ENCODE measurements around the gene OPA1. TPM values are rescaled to one million over a fixed set of nuclear protein-coding genes. Genes with fewer than 3 reads are reported as not detected.

Gene OPA1
- total RNA-seq, 4 donors from 2014 or later: 20.3 to 68.4 (median 39.7) TPM

GRCh38 chr3:193729088-193729465, 136.1 kb downstream of the OPA1 start:
- H3K4me3 ChIP-seq: no peak overlapping the region
- no peaks in the 10 kb centered on the region for H3K4me1 ChIP-seq
- no peak for TF ChIP-seq POLR2A (IDR thresholded peaks at IDR 0.05)
- TF ChIP-seq, protein P1, sequence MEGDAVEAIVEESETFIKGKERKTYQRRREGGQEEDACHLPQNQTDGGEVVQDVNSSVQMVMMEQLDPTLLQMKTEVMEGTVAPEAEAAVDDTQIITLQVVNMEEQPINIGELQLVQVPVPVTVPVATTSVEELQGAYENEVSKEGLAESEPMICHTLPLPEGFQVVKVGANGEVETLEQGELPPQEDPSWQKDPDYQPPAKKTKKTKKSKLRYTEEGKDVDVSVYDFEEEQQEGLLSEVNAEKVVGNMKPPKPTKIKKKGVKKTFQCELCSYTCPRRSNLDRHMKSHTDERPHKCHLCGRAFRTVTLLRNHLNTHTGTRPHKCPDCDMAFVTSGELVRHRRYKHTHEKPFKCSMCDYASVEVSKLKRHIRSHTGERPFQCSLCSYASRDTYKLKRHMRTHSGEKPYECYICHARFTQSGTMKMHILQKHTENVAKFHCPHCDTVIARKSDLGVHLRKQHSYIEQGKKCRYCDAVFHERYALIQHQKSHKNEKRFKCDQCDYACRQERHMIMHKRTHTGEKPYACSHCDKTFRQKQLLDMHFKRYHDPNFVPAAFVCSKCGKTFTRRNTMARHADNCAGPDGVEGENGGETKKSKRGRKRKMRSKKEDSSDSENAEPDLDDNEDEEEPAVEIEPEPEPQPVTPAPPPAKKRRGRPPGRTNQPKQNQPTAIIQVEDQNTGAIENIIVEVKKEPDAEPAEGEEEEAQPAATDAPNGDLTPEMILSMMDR (IDR thresholded peaks at IDR 0.05): no peak
- no peak overlapping the region for H3K27ac ChIP-seq
- H3K9me3 ChIP-seq: no peaks in the 10 kb centered on the region
- no peak for DNase-seq
- no peaks in the 10 kb centered on the region for H3K36me3 ChIP-seq
- H3K27me3 ChIP-seq: no peaks in the 10 kb centered on the region
- intact Hi-C loops (cut with DNase I; ENCODE audit: low total_unique reads): no loop called here

DNA sequence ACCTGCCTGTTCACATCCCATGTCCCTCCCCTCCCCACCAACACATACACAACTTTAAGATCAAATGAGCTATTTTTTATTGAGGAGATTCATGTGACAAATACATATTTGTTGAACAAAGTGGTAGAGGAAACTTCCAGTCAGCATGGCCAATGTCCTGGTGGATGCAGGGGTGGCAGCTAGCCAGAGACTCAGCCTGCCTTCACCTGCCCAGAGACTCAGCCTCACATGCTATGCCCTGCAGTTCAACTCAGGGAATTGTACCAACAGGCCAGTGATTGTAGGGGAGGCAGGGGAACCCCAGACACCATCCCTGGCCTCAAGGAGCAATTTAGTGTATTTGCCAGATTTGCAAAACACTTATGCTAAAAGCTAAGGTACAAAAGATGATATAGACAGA, 136.6 kb downstream of the OPA1 start:
- H3K27me3 ChIP-seq: no peaks in the 10 kb centered on the region
- TF ChIP-seq POLR2A (IDR thresholded peaks at IDR 0.05): no peak
- TF ChIP-seq, protein P1 (IDR thresholded peaks at IDR 0.05): no peak
- no peak overlapping the region for H3K4me3 ChIP-seq
- H3K9me3 ChIP-seq: no peaks in the 10 kb centered on the region
- no peaks in the 10 kb centered on the region for H3K4me1 ChIP-seq
- no peak for DNase-seq
- intact Hi-C loops (cut with DNase I; ENCODE audit: low total_unique reads): no loop called here
- no peaks in the 10 kb centered on the region for H3K36me3 ChIP-seq
- H3K27ac ChIP-seq: no peak overlapping the region

DNA sequence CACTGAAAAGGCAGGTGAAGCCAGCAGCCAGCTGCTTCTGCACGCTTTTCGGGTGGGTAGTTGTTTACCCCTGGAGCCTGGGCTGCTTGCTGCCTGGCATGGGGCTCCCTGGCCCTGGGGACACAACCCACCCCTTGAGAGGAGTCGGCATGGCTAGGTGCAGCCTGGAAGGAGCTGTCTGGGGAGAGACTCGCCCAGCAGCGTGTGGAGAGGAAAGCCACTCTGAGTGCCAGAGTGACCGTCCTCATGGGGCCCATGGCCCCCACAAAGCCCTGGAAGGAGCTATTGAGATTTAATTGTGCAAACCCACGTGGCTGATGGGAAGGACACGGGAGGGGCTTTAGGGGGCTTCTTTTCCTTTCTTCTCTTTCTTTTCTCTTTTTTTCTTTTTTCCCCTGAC, 137.5 kb downstream of the OPA1 start:
- Histone ChIP-seq H3K27me3 (no peaks in the 10 kb centered on the region), H3K4me1 (no peaks in the 10 kb centered on the region), H3K4me3 (no peak overlapping the region), H3K36me3 (no peaks in the 10 kb centered on the region), H3K27ac (no peak overlapping the region), H3K9me3 (no peaks in the 10 kb centered on the region)
- TF ChIP-seq, protein P1 (IDR thresholded peaks at IDR 0.05): no peak
- TF ChIP-seq POLR2A (IDR thresholded peaks at IDR 0.05): no peak
- intact Hi-C loops (cut with DNase I; ENCODE audit: low total_unique reads): no loop called here
- DNase-seq: no peak

DNA sequence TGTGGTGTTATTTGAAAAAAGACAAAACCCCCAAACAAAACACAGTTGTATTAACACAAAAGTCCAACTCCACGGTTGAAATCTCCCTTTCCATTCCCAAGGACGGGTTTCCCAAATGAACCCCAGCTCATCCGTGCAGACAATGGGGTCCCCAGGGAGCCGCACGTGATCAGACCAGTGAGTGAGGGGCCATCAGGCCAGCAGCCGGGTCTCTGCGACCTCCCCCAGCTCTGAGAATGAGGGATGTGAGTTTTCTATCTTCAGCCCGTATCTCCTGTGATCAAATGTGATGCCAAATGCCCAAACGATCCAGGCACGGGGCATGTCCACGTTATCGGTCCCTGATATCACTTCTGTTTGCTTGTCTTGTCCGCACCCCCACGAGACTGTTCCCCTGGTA, 138.0 kb downstream of the OPA1 start:
- H3K27me3 ChIP-seq: no peaks in the 10 kb centered on the region
- no peak overlapping the region for H3K27ac ChIP-seq
- H3K9me3 ChIP-seq: no peaks in the 10 kb centered on the region
- no peak overlapping the region for H3K4me3 ChIP-seq
- TF ChIP-seq, protein P1 (IDR thresholded peaks at IDR 0.05): no peak
- TF ChIP-seq POLR2A (IDR thresholded peaks at IDR 0.05): no peak
- no peaks in the 10 kb centered on the region for H3K4me1 ChIP-seq
- intact Hi-C loops (cut with DNase I; ENCODE audit: low total_unique reads): no loop called here
- H3K36me3 ChIP-seq: no peaks in the 10 kb centered on the region
- no peak for DNase-seq

- DNase-seq: no peak
- intact Hi-C loops (cut with DNase I; ENCODE audit: low total_unique reads): no loop called here
- Histone ChIP-seq H3K27me3 (no peaks in the 10 kb centered on the region), H3K27ac (no peak overlapping the region), H3K36me3 (no peaks in the 10 kb centered on the region), H3K4me1 (no peaks in the 10 kb centered on the region), H3K9me3 (no peaks in the 10 kb centered on the region), H3K4me3 (no peak overlapping the region)
- TF ChIP-seq POLR2A (IDR thresholded peaks at IDR 0.05): no peak
- TF ChIP-seq, protein P1 (IDR thresholded peaks at IDR 0.05): no peak
Measured at GRCh38 chr3:193731656-193732055, 138.6 kb downstream of the OPA1 start.

Measured in uterus (tissue), 4 donors.